ENCODE data around the gene PCDH12.

DNA sequence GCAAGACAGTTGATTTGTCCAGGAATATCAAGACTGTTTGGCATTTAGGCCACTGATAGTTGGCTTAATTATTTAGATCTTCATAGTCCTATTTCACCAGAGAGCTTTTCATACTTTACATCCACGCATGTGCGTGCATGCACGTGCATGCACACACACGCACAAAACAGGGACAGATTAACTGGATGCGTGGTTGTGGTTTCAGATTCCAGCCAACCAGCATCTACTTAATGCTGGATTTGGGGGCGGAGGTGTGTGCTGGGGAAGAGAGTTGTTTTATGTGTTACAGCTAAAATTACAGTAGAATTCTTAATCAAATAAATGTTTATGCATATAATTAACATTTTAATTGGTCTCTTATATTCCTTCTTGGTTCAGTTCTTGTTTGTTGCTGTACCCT is 18.2 kb upstream of the PCDH12 start:
- TF ChIP-seq, protein P1, sequence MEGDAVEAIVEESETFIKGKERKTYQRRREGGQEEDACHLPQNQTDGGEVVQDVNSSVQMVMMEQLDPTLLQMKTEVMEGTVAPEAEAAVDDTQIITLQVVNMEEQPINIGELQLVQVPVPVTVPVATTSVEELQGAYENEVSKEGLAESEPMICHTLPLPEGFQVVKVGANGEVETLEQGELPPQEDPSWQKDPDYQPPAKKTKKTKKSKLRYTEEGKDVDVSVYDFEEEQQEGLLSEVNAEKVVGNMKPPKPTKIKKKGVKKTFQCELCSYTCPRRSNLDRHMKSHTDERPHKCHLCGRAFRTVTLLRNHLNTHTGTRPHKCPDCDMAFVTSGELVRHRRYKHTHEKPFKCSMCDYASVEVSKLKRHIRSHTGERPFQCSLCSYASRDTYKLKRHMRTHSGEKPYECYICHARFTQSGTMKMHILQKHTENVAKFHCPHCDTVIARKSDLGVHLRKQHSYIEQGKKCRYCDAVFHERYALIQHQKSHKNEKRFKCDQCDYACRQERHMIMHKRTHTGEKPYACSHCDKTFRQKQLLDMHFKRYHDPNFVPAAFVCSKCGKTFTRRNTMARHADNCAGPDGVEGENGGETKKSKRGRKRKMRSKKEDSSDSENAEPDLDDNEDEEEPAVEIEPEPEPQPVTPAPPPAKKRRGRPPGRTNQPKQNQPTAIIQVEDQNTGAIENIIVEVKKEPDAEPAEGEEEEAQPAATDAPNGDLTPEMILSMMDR (IDR thresholded peaks at IDR 0.05) = no peak
- TF ChIP-seq POLR2A (IDR thresholded peaks at IDR 0.05) = no peak

Measured in body of pancreas (tissue), 4 donors.